Stimulated activated CD8-positive, alpha-beta memory T cell treated with anti-CD3 and anti-CD28 coated beads, Interleukin-4, amount 100 ng/mL, for 4 hours (primary cell): ENCODE data around the gene ROR2.

ENCODE experiments used
- DNase-seq, 2 donors: peaks; one replicate each; pipeline ENCODE4 v3.0.0-alpha.2; 2020; ENCODE audit warnings: low read depth in 2 of 2, low spot score in 1 of 2

Gene ROR2

GRCh38 chr9:91882627-91883026 is 67.4 kb downstream of the ROR2 start:
- no peak for DNase-seq

GRCh38 chr9:91880378-91880972 is 69.6 kb downstream of the ROR2 start:
- DNase-seq = no peak

GRCh38 chr9:91879231-91879630 is 70.8 kb downstream of the ROR2 start:
- no peak for DNase-seq

- no peak for DNase-seq
Measured at GRCh38 chr9:91873637-91874051, 76.4 kb downstream of the ROR2 start.

- no peak for DNase-seq
Measured at GRCh38 chr9:91868732-91869391, 81.2 kb downstream of the ROR2 start.

- DNase-seq = no peak
Measured at GRCh38 chr9:91867740-91868139, 82.3 kb downstream of the ROR2 start.

- DNase-seq = no peak
Measured at GRCh38 chr9:91865041-91865440, 85.0 kb downstream of the ROR2 start.

- DNase-seq = no peak
Measured at GRCh38 chr9:91864380-91864779, 85.6 kb downstream of the ROR2 start.

- no peak for DNase-seq
Measured at GRCh38 chr9:91863469-91863868, 86.6 kb downstream of the ROR2 start.

GRCh38 chr9:91858213-91859030 is 91.6 kb downstream of the ROR2 start:
- DNase-seq = no peak

- DNase-seq = no peak
Measured at GRCh38 chr9:91857291-91858212, 92.5 kb downstream of the ROR2 start.

GRCh38 chr9:91856419-91856818 is 93.6 kb downstream of the ROR2 start:
- DNase-seq = no peak

GRCh38 chr9:91855196-91855595 is 94.8 kb downstream of the ROR2 start:
- DNase-seq = no peak

- no peak for DNase-seq
Measured at GRCh38 chr9:91852801-91853347, 97.2 kb downstream of the ROR2 start.

GRCh38 chr9:91849694-91850093 is 100.3 kb downstream of the ROR2 start:
- DNase-seq = no peak

- no peak for DNase-seq
Measured at GRCh38 chr9:91848146-91848545, 101.9 kb downstream of the ROR2 start.

GRCh38 chr9:91847581-91848091 is 102.4 kb downstream of the ROR2 start:
- no peak for DNase-seq

GRCh38 chr9:91845879-91846278 is 104.1 kb downstream of the ROR2 start:
- DNase-seq = no peak

GRCh38 chr9:91844701-91845291 is 105.2 kb downstream of the ROR2 start:
- no peak for DNase-seq

- no peak for DNase-seq
Measured at GRCh38 chr9:91844190-91844589, 105.8 kb downstream of the ROR2 start.
